Memory B cell (primary cell): ENCODE measurements around the gene TUT7.

Experiments used
- ATAC-seq: fragments of 150-1000 bp; cut with Tn5 transposase; 2 replicates; pipeline ENCODE4 v1.10.0; 2021; ENCODE audit warnings: low read depth, mild to moderate bottlenecking, moderate library complexity
- DNase-seq, 2 donors: peaks; one replicate each; pipeline ENCODE4 v3.0.0; 2022; ENCODE audit warnings: low spot score in 2 of 2
- H3K27ac Mint-ChIP-seq: one replicate; pipeline ENCODE4 v1.8.0; 2022; ENCODE audit warnings: mild to moderate bottlenecking, moderate library complexity, mixed read lengths
- H3K27me3 Mint-ChIP-seq: one replicate; pipeline ENCODE4 v1.8.0; 2022; ENCODE audit warnings: mixed read lengths
- H3K36me3 Mint-ChIP-seq: one replicate; pipeline ENCODE4 v1.8.0; 2022; ENCODE audit warnings: mild to moderate bottlenecking, mixed read lengths
- H3K4me1 Mint-ChIP-seq: one replicate; pipeline ENCODE4 v1.8.0; 2022; ENCODE audit warnings: mixed read lengths
- H3K4me3 Mint-ChIP-seq: one replicate; pipeline ENCODE4 v1.8.0; 2022; ENCODE audit warnings: mild to moderate bottlenecking, moderate library complexity, mixed read lengths
- H3K9me3 Mint-ChIP-seq: one replicate; pipeline ENCODE4 v1.8.0; 2022; ENCODE audit warnings: mixed read lengths

TUT7 gene

GRCh38 chr9:86356871-86357866 is 3.0 kb upstream of the TUT7 start:
- Mint-ChIP-seq H3K4me1 (peaks cover 16% of the 10 kb centered on the region), H3K36me3 (no peaks in the 10 kb centered on the region), H3K27ac (no peak overlapping the region), H3K4me3 (no peak overlapping the region), H3K9me3 (no peaks in the 10 kb centered on the region), H3K27me3 (peaks cover 3% of the 10 kb centered on the region)
- ATAC-seq = no peak
- no peak for DNase-seq

- Mint-ChIP-seq H3K4me1 (peaks cover 18% of the 10 kb centered on the region), H3K36me3 (peaks cover 2% of the 10 kb centered on the region), H3K9me3 (no peaks in the 10 kb centered on the region), H3K27me3 (peaks cover 2% of the 10 kb centered on the region), H3K27ac (no peak overlapping the region), H3K4me3 (no peak overlapping the region)
- ATAC-seq = no peak
- no peak for DNase-seq
These were observed 1.6 kb upstream of the TUT7 start for GRCh38 chr9:86355814-86356213.

GRCh38 chr9:86354818-86355309 is 654 bp upstream of the TUT7 start:
- Mint-ChIP-seq H3K36me3 (peaks cover 2% of the 10 kb centered on the region), H3K4me3 (peak overlapping the region; percentile 94), H3K9me3 (no peaks in the 10 kb centered on the region), H3K27ac (peak overlapping the region; percentile 92), H3K4me1 (peaks cover 18% of the 10 kb centered on the region), H3K27me3 (no peaks in the 10 kb centered on the region)
- ATAC-seq (peak; percentile 1), DNase-seq (no peak)

GRCh38 chr9:86353655-86354010 is 577 bp downstream of the TUT7 start:
- peaks cover 3% of the 10 kb centered on the region for H3K36me3 Mint-ChIP-seq
- DNase-seq = no peak
- ATAC-seq = no peak
- no peaks in the 10 kb centered on the region for H3K9me3 Mint-ChIP-seq
- peak overlapping the region; percentile 94 for H3K4me3 Mint-ChIP-seq
- peak overlapping the region; percentile 92 for H3K27ac Mint-ChIP-seq
- peaks cover 20% of the 10 kb centered on the region for H3K4me1 Mint-ChIP-seq
- H3K27me3 Mint-ChIP-seq = no peaks in the 10 kb centered on the region

GRCh38 chr9:86352440-86353077 is 1.7 kb downstream of the TUT7 start:
- peak overlapping the region; percentile 84 for H3K4me3 Mint-ChIP-seq
- no peaks in the 10 kb centered on the region for H3K27me3 Mint-ChIP-seq
- ATAC-seq (no peak), DNase-seq (no peak)
- peak overlapping the region; percentile 93 for H3K27ac Mint-ChIP-seq
- H3K9me3 Mint-ChIP-seq = no peaks in the 10 kb centered on the region
- H3K4me1 Mint-ChIP-seq = peaks cover 27% of the 10 kb centered on the region
- H3K36me3 Mint-ChIP-seq = peaks cover 6% of the 10 kb centered on the region

GRCh38 chr9:86351880-86352279 is 2.3 kb downstream of the TUT7 start:
- peak overlapping the region; percentile 81 for H3K4me3 Mint-ChIP-seq

GRCh38 chr9:86350006-86350760 is 4.0 kb downstream of the TUT7 start:
- peaks cover 35% of the 10 kb centered on the region for H3K4me1 Mint-ChIP-seq
- H3K9me3 Mint-ChIP-seq = no peaks in the 10 kb centered on the region
- H3K27ac Mint-ChIP-seq = peak overlapping the region; percentile 60
- peak; percentile 45 for ATAC-seq
- peak overlapping the region; percentile 78 for H3K4me3 Mint-ChIP-seq
- peaks cover 9% of the 10 kb centered on the region for H3K36me3 Mint-ChIP-seq
- no peaks in the 10 kb centered on the region for H3K27me3 Mint-ChIP-seq
- peak in 1 of 2 donors; percentile 24 for DNase-seq

More at GRCh38 chr9:86351880-86352279, 2.3 kb downstream of the TUT7 start:
- Mint-ChIP-seq H3K27me3 (no peaks in the 10 kb centered on the region), H3K4me1 (peaks cover 28% of the 10 kb centered on the region), H3K9me3 (no peaks in the 10 kb centered on the region), H3K36me3 (peaks cover 6% of the 10 kb centered on the region), H3K27ac (peak overlapping the region; percentile 71)
- ATAC-seq (no peak), DNase-seq (no peak)

- Mint-ChIP-seq H3K4me3 (peak overlapping the region; percentile 12), H3K4me1 (peaks cover 33% of the 10 kb centered on the region), H3K9me3 (no peaks in the 10 kb centered on the region), H3K27ac (no peak overlapping the region), H3K27me3 (no peaks in the 10 kb centered on the region), H3K36me3 (peaks cover 15% of the 10 kb centered on the region)
- DNase-seq (no peak), ATAC-seq (no peak)
These were observed 4.9 kb downstream of the TUT7 start for GRCh38 chr9:86349271-86349670.

GRCh38 chr9:86347991-86348390 is 6.2 kb downstream of the TUT7 start:
- no peak for DNase-seq
- H3K27me3 Mint-ChIP-seq = no peaks in the 10 kb centered on the region
- peaks cover 15% of the 10 kb centered on the region for H3K36me3 Mint-ChIP-seq
- H3K27ac Mint-ChIP-seq = no peak overlapping the region
- no peaks in the 10 kb centered on the region for H3K9me3 Mint-ChIP-seq
- H3K4me1 Mint-ChIP-seq = peaks cover 30% of the 10 kb centered on the region
- no peak for ATAC-seq
- peak overlapping the region; percentile 55 for H3K4me3 Mint-ChIP-seq

GRCh38 chr9:86344818-86345217 is 9.4 kb downstream of the TUT7 start:
- Mint-ChIP-seq H3K4me3 (no peak overlapping the region), H3K36me3 (peaks cover 20% of the 10 kb centered on the region), H3K27ac (no peak overlapping the region), H3K9me3 (no peaks in the 10 kb centered on the region), H3K4me1 (peaks cover 33% of the 10 kb centered on the region), H3K27me3 (no peaks in the 10 kb centered on the region)
- DNase-seq (no peak), ATAC-seq (no peak)

- DNase-seq = no peak
- Mint-ChIP-seq H3K36me3 (peaks cover 21% of the 10 kb centered on the region), H3K4me3 (no peak overlapping the region), H3K27ac (no peak overlapping the region), H3K9me3 (no peaks in the 10 kb centered on the region), H3K4me1 (peaks cover 31% of the 10 kb centered on the region), H3K27me3 (no peaks in the 10 kb centered on the region)
- no peak for ATAC-seq
These were observed 11.9 kb downstream of the TUT7 start for GRCh38 chr9:86342269-86342668.

- no peak for ATAC-seq
- Mint-ChIP-seq H3K4me1 (peaks cover 25% of the 10 kb centered on the region), H3K27me3 (no peaks in the 10 kb centered on the region), H3K4me3 (no peak overlapping the region), H3K36me3 (peaks cover 18% of the 10 kb centered on the region), H3K9me3 (no peaks in the 10 kb centered on the region), H3K27ac (peak overlapping the region; percentile 62)
- DNase-seq = no peak
These were observed 13.2 kb downstream of the TUT7 start for GRCh38 chr9:86341007-86341491.

- Mint-ChIP-seq H3K27ac (no peak overlapping the region), H3K36me3 (peaks cover 22% of the 10 kb centered on the region)
- ATAC-seq = no peak
These were observed 13.7 kb downstream of the TUT7 start for GRCh38 chr9:86340356-86341006.

More at GRCh38 chr9:86340356-86341006, 13.7 kb downstream of the TUT7 start:
- no peaks in the 10 kb centered on the region for H3K9me3 Mint-ChIP-seq
- peaks cover 24% of the 10 kb centered on the region for H3K4me1 Mint-ChIP-seq
- no peaks in the 10 kb centered on the region for H3K27me3 Mint-ChIP-seq
- H3K4me3 Mint-ChIP-seq = no peak overlapping the region
- DNase-seq = no peak
